H9 (cell line): ENCODE measurements around the gene EYA4. TPM values are rescaled to one million over a fixed set of nuclear protein-coding genes. Genes with fewer than 3 reads are reported as not detected.

ENCODE experiments used
- DNase-seq: peaks from one replicate; pipeline ENCODE4 v3.0.0-alpha.2; 2017
- H2AFZ ChIP-seq: one replicate; pipeline ENCODE4 v1.6.1; 2013; ENCODE audit warnings: mild to moderate bottlenecking, low read length, control low read depth, moderate library complexity
- H2AK5ac ChIP-seq: 2 replicates; pipeline ENCODE4 v1.6.1; 2013; ENCODE audit warnings: low read length, control low read depth, mixed read lengths; ENCODE audit not compliant: insufficient read length
- H2BK120ac ChIP-seq: one replicate; pipeline ENCODE4 v1.6.1; 2013; ENCODE audit warnings: low read depth, mild to moderate bottlenecking, low read length, control low read depth, inconsistent platforms; ENCODE audit not compliant: poor library complexity, severe bottlenecking
- H2BK12ac ChIP-seq: 2 replicates; pipeline ENCODE4 v1.6.1; 2013; ENCODE audit warnings: low read length, control low read depth, mixed read lengths, low read depth; ENCODE audit not compliant: insufficient read length
- H2BK15ac ChIP-seq: 2 replicates; pipeline ENCODE4 v1.6.1; 2013; ENCODE audit warnings: low read depth, low read length, control low read depth
- H2BK20ac ChIP-seq: one replicate; pipeline ENCODE4 v1.6.1; 2013; ENCODE audit warnings: low read depth, mild to moderate bottlenecking, low read length, control low read depth, inconsistent platforms; ENCODE audit not compliant: poor library complexity, severe bottlenecking
- H2BK5ac ChIP-seq: 2 replicates; pipeline ENCODE4 v1.6.1; 2013; ENCODE audit warnings: low read length, control low read depth, mixed read lengths; ENCODE audit not compliant: insufficient read length
- H3K14ac ChIP-seq: 2 replicates; pipeline ENCODE4 v1.6.1; 2013; ENCODE audit warnings: low read length, control low read depth; ENCODE audit not compliant: insufficient read depth
- H3K18ac ChIP-seq: 2 replicates; pipeline ENCODE4 v1.6.1; 2013; ENCODE audit warnings: low read depth, mild to moderate bottlenecking, mixed read lengths, low read length, control low read depth; ENCODE audit not compliant: insufficient read length
- H3K23ac ChIP-seq: 2 replicates; pipeline ENCODE4 v1.6.1; 2013; ENCODE audit warnings: low read length, control low read depth, mixed read lengths, low read depth; ENCODE audit not compliant: insufficient read length
- H3K23me2 ChIP-seq: 2 replicates; pipeline ENCODE4 v1.6.1; 2013; ENCODE audit warnings: low read depth, mild to moderate bottlenecking, mixed read lengths, low read length, control low read depth; ENCODE audit not compliant: insufficient read length, poor library complexity, severe bottlenecking
- H3K27ac ChIP-seq: 2 replicates; pipeline ENCODE4 v1.5.1; 2013; ENCODE audit warnings: low read length, control low read depth, mixed read lengths, low read depth; ENCODE audit not compliant: insufficient read length
- H3K27me3 ChIP-seq: 2 replicates; pipeline ENCODE4 v1.6.1; 2013; ENCODE audit warnings: low read length, control low read depth, inconsistent platforms; ENCODE audit not compliant: insufficient read depth
- H3K4ac ChIP-seq: 2 replicates; pipeline ENCODE4 v1.6.1; 2013; ENCODE audit warnings: low read depth, mild to moderate bottlenecking, control low read depth, inconsistent platforms, low read length, moderate library complexity
- H3K4me1 ChIP-seq: 2 replicates; pipeline ENCODE4 v1.6.1; 2013; ENCODE audit warnings: low read length, control low read depth, inconsistent platforms; ENCODE audit not compliant: insufficient read depth
- H3K4me2 ChIP-seq: 2 replicates; pipeline ENCODE4 v1.6.1; 2013; ENCODE audit warnings: low read length, control low read depth, mixed read lengths; ENCODE audit not compliant: insufficient read length, insufficient read depth
- H3K56ac ChIP-seq: 2 replicates; pipeline ENCODE4 v1.6.1; 2013; ENCODE audit warnings: low read depth, mild to moderate bottlenecking, mixed read lengths, low read length, control low read depth; ENCODE audit not compliant: insufficient read length
- H3K79me1 ChIP-seq: 2 replicates; pipeline ENCODE4 v1.6.1; 2013; ENCODE audit warnings: low read depth, mild to moderate bottlenecking, moderate library complexity, low read length, control low read depth, inconsistent platforms; ENCODE audit not compliant: insufficient read depth, poor library complexity, severe bottlenecking
- H3K79me2 ChIP-seq: 2 replicates; pipeline ENCODE4 v1.6.1; 2013; ENCODE audit warnings: low read length, control low read depth, inconsistent platforms; ENCODE audit not compliant: insufficient read depth
- H3K9ac ChIP-seq: 2 replicates; pipeline ENCODE4 v1.6.1; 2013; ENCODE audit warnings: low read length, control low read depth, mixed read lengths; ENCODE audit not compliant: insufficient read length; ENCODE audit errors: extremely low read depth
- H3K9me3 ChIP-seq: one replicate; pipeline ENCODE4 v1.6.1; 2013; ENCODE audit warnings: low read depth, low read length, inconsistent platforms; ENCODE audit not compliant: control insufficient read depth
- H3T11ph ChIP-seq: one replicate; pipeline ENCODE4 v1.6.1; 2013; ENCODE audit warnings: mild to moderate bottlenecking, low read length, control low read depth, inconsistent platforms
- H4K20me1 ChIP-seq: one replicate; pipeline ENCODE4 v1.6.1; 2013; ENCODE audit not compliant: control insufficient read depth, insufficient read length, insufficient read depth
- H4K5ac ChIP-seq: 2 replicates; pipeline ENCODE4 v1.6.1; 2013; ENCODE audit warnings: low read depth, mild to moderate bottlenecking, mixed read lengths, low read length, control low read depth; ENCODE audit not compliant: insufficient read length
- H4K8ac ChIP-seq: replicated peaks from 2 replicates; pipeline ENCODE4 v1.6.1; 2013; ENCODE audit warnings: low read length, control low read depth, mixed read lengths, low read depth; ENCODE audit not compliant: insufficient read length
- H4K91ac ChIP-seq: 2 replicates; pipeline ENCODE4 v1.6.1; 2013; ENCODE audit warnings: low read depth, mild to moderate bottlenecking, moderate library complexity, mixed read lengths, low read length, control low read depth; ENCODE audit not compliant: insufficient read length
- H3K27ac Mint-ChIP-seq, 3 experiments: 2 replicates in 2 of 3; 3 replicates in 1 of 3; pipeline ENCODE4 v1.8.0; 2020 to 2021; ENCODE audit warnings: mixed read lengths in 3 of 3, mild to moderate bottlenecking in 1 of 3, moderate library complexity in 1 of 3
- H3K27me3 Mint-ChIP-seq: 2 replicates; pipeline ENCODE4 v1.8.0; 2021; ENCODE audit warnings: low read depth, mild to moderate bottlenecking, moderate library complexity, mixed read lengths
- H3K36me3 Mint-ChIP-seq, 3 experiments: 2 replicates in 2 of 3; 3 replicates in 1 of 3; pipeline ENCODE4 v1.8.0; 2020 to 2021; ENCODE audit warnings: low read depth in 3 of 3, mixed read lengths in 3 of 3; ENCODE audit not compliant: insufficient read depth in 1 of 3
- H3K4me1 Mint-ChIP-seq, 2 experiments: 2 replicates each; pipeline ENCODE4 v1.8.0; 2020; ENCODE audit warnings: mixed read lengths in 2 of 2
- H3K4me3 Mint-ChIP-seq, 2 experiments: 2 replicates in 1 of 2; 3 replicates in 1 of 2; pipeline ENCODE4 v1.8.0; 2020 to 2021; ENCODE audit warnings: mild to moderate bottlenecking in 2 of 2, mixed read lengths in 2 of 2, moderate library complexity in 1 of 2
- H3K9me3 Mint-ChIP-seq, 2 experiments: 2 replicates in 1 of 2; 3 replicates in 1 of 2; pipeline ENCODE4 v1.8.0; 2020; ENCODE audit warnings: mild to moderate bottlenecking in 2 of 2, mixed read lengths in 2 of 2, moderate library complexity in 1 of 2
- CTCF ChIP-seq: fragments of 200-600 bp; sonication (generic); conservative IDR thresholded peaks from 3 replicates; pipeline ENCODE4 v1.8.0; 2021; ENCODE audit warnings: antibody characterized with exemption, mild to moderate bottlenecking
- WGBS: extraction: QIAGEN DNeasy Blood & Tissue Kit; methylation state at CpG from one replicate; pipeline ENCODE4 v1.1.7; 2013; ENCODE audit warnings: missing lambda C conversion rate, low lambda C conversion rate, mixed read lengths; ENCODE audit not compliant: insufficient read length; ENCODE audit errors: extremely low coverage; 5-methylcytosine and 5-hydroxymethylcytosine counted together
- total RNA-seq: library from RNA; stranded (reverse); gene quantifications from 2 replicates; pipeline ENCODE4 v1.2.1, GENCODE V29; 2021

Gene EYA4
- total RNA-seq, 1 experiment from 2014 or later: 0.26 TPM

- Histone ChIP-seq H3T11ph (no peak overlapping the region), H2BK15ac (no peak overlapping the region), H2BK12ac (no peak overlapping the region), H2AFZ (no peak overlapping the region), H3K27ac (no peak overlapping the region), H4K91ac (no peak overlapping the region), H3K4ac (no peak overlapping the region), H3K4me2 (no peak overlapping the region), H3K9me3 (peaks cover 5% of the 10 kb centered on the region), H3K27me3 (no peaks in the 10 kb centered on the region), H2BK5ac (no peak overlapping the region), H4K20me1 (no peaks in the 10 kb centered on the region), H3K79me1 (no peaks in the 10 kb centered on the region), H2BK20ac (no peak overlapping the region), H3K18ac (no peak overlapping the region), H3K14ac (no peak overlapping the region), H2BK120ac (no peak overlapping the region), H3K56ac (no peak overlapping the region), H3K4me1 (peaks cover 3% of the 10 kb centered on the region; the same call in 1 of the 2 replicates), H3K23me2 (no peaks in the 10 kb centered on the region), H3K23ac (no peak overlapping the region), H4K8ac (no peak overlapping the region), H3K79me2 (no peaks in the 10 kb centered on the region), H2AK5ac (no peak overlapping the region), H3K9ac (no peak overlapping the region), H4K5ac (no peak overlapping the region)
- TF ChIP-seq CTCF: no peak
- DNase-seq: no peak
- WGBS: no CpG with 5 or more reads among the region's 2 CpGs
- H3K4me3 Mint-ChIP-seq: no peak overlapping the region
- H3K4me1 Mint-ChIP-seq: peaks cover 2 to 8% of the 10 kb centered on the region in 2 experiments; a peak in 1 of 4 replicates
- H3K27me3 Mint-ChIP-seq: no peaks in the 10 kb centered on the region
- H3K27ac Mint-ChIP-seq: no peak overlapping the region
- peaks cover 8 to 16% (median 15%) of the 10 kb centered on the region in 3 experiments for H3K36me3 Mint-ChIP-seq
- peaks cover 14 to 24% of the 10 kb centered on the region in 2 experiments for H3K9me3 Mint-ChIP-seq
These were observed 314.5 kb downstream of the EYA4 start for GRCh38 chr6:133555685-133556084.
